HEK293 (cell line): Measurements from ENCODE around the gene E4F1.
A peak's percentile ranks its signal among the peaks of the same experiment; 100 is the strongest.

ENCODE experiments used
- CTCF ChIA-PET: fragments of 350-600 bp; formaldehyde crosslinking; extraction: SDS; loops from one replicate; lab custom pipeline; 2021; ENCODE audit warnings: antibody characterized with exemption; lab: Yijun Ruan, JAX
- POLR2A ChIA-PET: fragments of 300-600 bp; formaldehyde crosslinking; extraction: SDS; loops from one replicate; lab custom pipeline; 2020; ENCODE audit warnings: antibody characterized with exemption, inconsistent platforms; lab: Yijun Ruan, JAX
- H3K27ac ChIP-seq: fragments of 200-500 bp; sonication (Bioruptor generic); 2 replicates; pipeline ENCODE4 v1.5.1; 2014; ENCODE audit warnings: low read depth, low read length, control low read depth, inconsistent platforms; ENCODE audit errors: extremely low read depth
- H3K36me3 ChIP-seq, 2 experiments: fragments of 200-500 bp in 1 of 2; sonication (Bioruptor generic) in 1 of 2; 1 replicate in 1 of 2; 2 replicates in 1 of 2; pipeline ENCODE4 v1.5.1; 2014 to 2017; ENCODE audit warnings: inconsistent platforms in 2 of 2, low read length in 2 of 2; ENCODE audit not compliant: control insufficient read depth in 2 of 2, insufficient read depth in 1 of 2
- H3K4me1 ChIP-seq: fragments of 200-500 bp; sonication (Bioruptor generic); 2 replicates; pipeline ENCODE4 v1.5.1; 2014; ENCODE audit warnings: mild to moderate bottlenecking, low read length, inconsistent platforms; ENCODE audit not compliant: control insufficient read depth, insufficient read depth
- H3K4me3 ChIP-seq: 2 replicates; pipeline ENCODE4 v1.5.1; 2011; ENCODE audit warnings: low read depth, mild to moderate bottlenecking, control low read depth, low read length, moderate library complexity
- H3K9me3 ChIP-seq: fragments of 200-500 bp; sonication (Bioruptor generic); 2 replicates; pipeline ENCODE4 v1.5.1; 2014; ENCODE audit warnings: low read depth, low read length, inconsistent platforms; ENCODE audit not compliant: control insufficient read depth, insufficient read depth
- HIC1 ChIP-seq: fragments of 450-650 bp; formaldehyde crosslinking; IDR thresholded peaks from 2 replicates; pipeline ENCODE4 v1.5.1; 2016; ENCODE audit warnings: missing biosample characterization, missing genetic modification characterization
- IKZF3 ChIP-seq: fragments of 450-650 bp; IDR thresholded peaks from 2 replicates; pipeline ENCODE4 v1.5.0; 2018; ENCODE audit warnings: missing biosample characterization, mild to moderate bottlenecking, missing genetic modification characterization, moderate library complexity
- KLF1 ChIP-seq: fragments of 450-650 bp; formaldehyde crosslinking; IDR thresholded peaks from 2 replicates; pipeline ENCODE4 v1.5.1; 2016; ENCODE audit warnings: missing biosample characterization, missing genetic modification characterization
- ZBTB17 ChIP-seq: fragments of 450-650 bp; formaldehyde crosslinking; IDR thresholded peaks from 2 replicates; pipeline ENCODE4 v1.5.1; 2016; ENCODE audit warnings: missing biosample characterization, missing genetic modification characterization
- ZNF202 ChIP-seq: fragments of 450-650 bp; formaldehyde crosslinking; IDR thresholded peaks from 2 replicates; pipeline ENCODE4 v1.5.1; 2016; ENCODE audit warnings: missing biosample characterization, missing genetic modification characterization, borderline replicate concordance
- ZNF37A ChIP-seq: fragments of 450-650 bp; IDR thresholded peaks from 2 replicates; pipeline ENCODE4 v1.5.1; 2018; ENCODE audit warnings: missing biosample characterization, missing genetic modification characterization
- ZNF426 ChIP-seq: fragments of 450-650 bp; formaldehyde crosslinking; IDR thresholded peaks from 2 replicates; pipeline ENCODE4 v1.5.1; 2017; ENCODE audit warnings: missing biosample characterization, missing genetic modification characterization, mild to moderate bottlenecking, inconsistent platforms, moderate library complexity
- ZNF518A ChIP-seq: fragments of 450-650 bp; formaldehyde crosslinking; conservative IDR thresholded peaks from 2 replicates; pipeline ENCODE4 v1.5.1; 2016; ENCODE audit warnings: low read depth, missing biosample characterization, missing genetic modification characterization
- ZNF571 ChIP-seq: fragments of 450-650 bp; formaldehyde crosslinking; IDR thresholded peaks from 2 replicates; pipeline ENCODE4 v1.5.0; 2017; ENCODE audit warnings: missing biosample characterization, missing genetic modification characterization
- ZNF600 ChIP-seq: fragments of 450-650 bp; formaldehyde crosslinking; IDR thresholded peaks from 2 replicates; pipeline ENCODE4 v1.5.1; 2016; ENCODE audit warnings: missing biosample characterization, missing genetic modification characterization
- ZNF629 ChIP-seq: fragments of 450-650 bp; formaldehyde crosslinking; IDR thresholded peaks from 2 replicates; pipeline ENCODE4 v1.5.1; 2017; ENCODE audit warnings: missing biosample characterization, missing genetic modification characterization
- ZNF645 ChIP-seq: fragments of 450-650 bp; formaldehyde crosslinking; IDR thresholded peaks from 2 replicates; pipeline ENCODE4; 2016; ENCODE audit warnings: missing biosample characterization, missing genetic modification characterization
- ZNF660 ChIP-seq: fragments of 450-650 bp; IDR thresholded peaks from 2 replicates; pipeline ENCODE4 v1.5.1; 2018; ENCODE audit warnings: missing biosample characterization, mild to moderate bottlenecking, missing genetic modification characterization
- ZNF664 ChIP-seq: fragments of 450-650 bp; formaldehyde crosslinking; IDR thresholded peaks from 2 replicates; pipeline ENCODE4 v1.5.1; 2016; ENCODE audit warnings: missing biosample characterization, missing genetic modification characterization
- TF ChIP-seq, protein P1 (sequence below): fragments of 450-650 bp; formaldehyde crosslinking; IDR thresholded peaks from 2 replicates; pipeline ENCODE4 v1.5.1; 2016; ENCODE audit warnings: missing biosample characterization, missing genetic modification characterization
- TF ChIP-seq, protein P2 (sequence below): fragments of 450-650 bp; formaldehyde crosslinking; IDR thresholded peaks from 2 replicates; pipeline ENCODE4 v1.5.1; 2016; ENCODE audit warnings: missing biosample characterization, missing genetic modification characterization

Gene E4F1

DNA sequence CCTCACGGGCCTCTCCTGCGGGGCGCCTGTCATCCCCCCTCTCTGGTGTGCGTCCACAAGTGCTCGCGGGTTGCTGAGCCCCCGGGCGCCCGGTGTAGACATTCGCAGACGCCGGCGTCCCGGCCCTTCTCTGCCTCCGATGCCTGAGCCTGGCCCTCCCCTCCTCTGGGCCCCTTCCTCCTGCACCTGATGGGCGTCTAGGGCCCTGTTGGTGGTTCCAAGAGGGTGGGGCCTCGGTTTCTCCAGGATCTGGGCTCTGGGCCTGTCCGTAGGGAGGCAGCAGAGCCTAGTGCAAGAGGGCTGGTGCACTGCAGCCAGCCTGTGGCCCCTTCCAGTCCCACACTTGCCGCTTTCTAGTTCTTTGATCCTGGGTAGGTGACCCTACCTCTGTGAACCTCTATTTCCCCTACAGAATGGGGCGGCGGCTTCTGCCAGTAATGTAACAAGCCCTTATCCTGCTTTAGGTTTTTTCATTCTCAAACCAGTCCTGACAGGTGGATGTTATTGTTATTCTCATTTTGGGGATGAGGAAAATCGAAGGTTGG is 623 bp downstream of the E4F1 start (continued):
- TF ChIP-seq ZNF518A (tag by site-specific recombination) = no peak
- TF ChIP-seq KLF1 (tag by site-specific recombination) = peak; percentile 12
- TF ChIP-seq ZNF629 (tag by site-specific recombination) = no peak
- TF ChIP-seq ZNF426 (tag by site-specific recombination) = no peak

GRCh38 chr16:2226245-2226793 is 2.9 kb downstream of the E4F1 start:
- Histone ChIP-seq H3K9me3 (no peaks in the 10 kb centered on the region), H3K27ac (peak overlapping the region; percentile 22; the same call in 1 of the 2 replicates), H3K4me1 (0 out of 2 replicates have a peak, but pooled peaks cover 2% of the 10 kb centered on the region), H3K4me3 (no peak overlapping the region), H3K36me3 (peaks cover 0 to 48% of the 10 kb centered on the region in 2 experiments; a peak in 2 of 3 replicates)
- CTCF ChIA-PET = interaction anchor here (0.6 to 0.7 kb wide), 3 partner anchors 29 to 128 kb away, joined by 3 to 5 read pairs (median 4); no protein-coding TSS in a partner anchor
- POLR2A ChIA-PET = interaction anchor here (0.9 to 3.9 kb wide), 7 partner anchors 10 to 71 kb away, joined by 3 to 17 read pairs (median 5); partner anchors contain the start of genes DNASE1L2, ECI1, MLST8 and PGP
- TF ChIP-seq, protein P1, sequence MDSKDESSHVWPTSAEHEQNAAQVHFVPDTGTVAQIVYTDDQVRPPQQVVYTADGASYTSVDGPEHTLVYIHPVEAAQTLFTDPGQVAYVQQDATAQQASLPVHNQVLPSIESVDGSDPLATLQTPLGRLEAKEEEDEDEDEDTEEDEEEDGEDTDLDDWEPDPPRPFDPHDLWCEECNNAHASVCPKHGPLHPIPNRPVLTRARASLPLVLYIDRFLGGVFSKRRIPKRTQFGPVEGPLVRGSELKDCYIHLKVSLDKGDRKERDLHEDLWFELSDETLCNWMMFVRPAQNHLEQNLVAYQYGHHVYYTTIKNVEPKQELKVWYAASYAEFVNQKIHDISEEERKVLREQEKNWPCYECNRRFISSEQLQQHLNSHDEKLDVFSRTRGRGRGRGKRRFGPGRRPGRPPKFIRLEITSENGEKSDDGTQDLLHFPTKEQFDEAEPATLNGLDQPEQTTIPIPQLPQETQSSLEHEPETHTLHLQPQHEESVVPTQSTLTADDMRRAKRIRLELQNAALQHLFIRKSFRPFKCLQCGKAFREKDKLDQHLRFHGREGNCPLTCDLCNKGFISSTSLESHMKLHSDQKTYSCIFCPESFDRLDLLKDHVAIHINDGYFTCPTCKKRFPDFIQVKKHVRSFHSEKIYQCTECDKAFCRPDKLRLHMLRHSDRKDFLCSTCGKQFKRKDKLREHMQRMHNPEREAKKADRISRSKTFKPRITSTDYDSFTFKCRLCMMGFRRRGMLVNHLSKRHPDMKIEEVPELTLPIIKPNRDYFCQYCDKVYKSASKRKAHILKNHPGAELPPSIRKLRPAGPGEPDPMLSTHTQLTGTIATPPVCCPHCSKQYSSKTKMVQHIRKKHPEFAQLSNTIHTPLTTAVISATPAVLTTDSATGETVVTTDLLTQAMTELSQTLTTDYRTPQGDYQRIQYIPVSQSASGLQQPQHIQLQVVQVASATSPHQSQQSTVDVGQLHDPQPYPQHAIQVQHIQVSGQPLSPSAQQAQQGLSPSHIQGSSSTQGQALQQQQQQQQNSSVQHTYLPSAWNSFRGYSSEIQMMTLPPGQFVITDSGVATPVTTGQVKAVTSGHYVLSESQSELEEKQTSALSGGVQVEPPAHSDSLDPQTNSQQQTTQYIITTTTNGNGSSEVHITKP (tag by site-specific recombination) = peak; percentile 63
- TF ChIP-seq ZNF37A (tag by site-specific recombination) = no peak
- no peak for TF ChIP-seq ZNF660 (tag by site-specific recombination)
- peak; percentile 50; the same call in 1 of the 2 replicates for TF ChIP-seq KLF1 (tag by site-specific recombination)
- TF ChIP-seq ZNF571 (tag by site-specific recombination) = no peak
- no peak for TF ChIP-seq ZNF202 (tag by site-specific recombination)
- no peak for TF ChIP-seq ZNF600
- TF ChIP-seq IKZF3 (tag by site-specific recombination) = no peak
- TF ChIP-seq ZBTB17 = no peak
- no peak for TF ChIP-seq ZNF645 (tag by site-specific recombination)
- peak; percentile 53; the same call in 1 of the 2 replicates for TF ChIP-seq HIC1 (tag by site-specific recombination)
- no peak for TF ChIP-seq ZNF664 (tag by site-specific recombination)
- TF ChIP-seq, protein P2, sequence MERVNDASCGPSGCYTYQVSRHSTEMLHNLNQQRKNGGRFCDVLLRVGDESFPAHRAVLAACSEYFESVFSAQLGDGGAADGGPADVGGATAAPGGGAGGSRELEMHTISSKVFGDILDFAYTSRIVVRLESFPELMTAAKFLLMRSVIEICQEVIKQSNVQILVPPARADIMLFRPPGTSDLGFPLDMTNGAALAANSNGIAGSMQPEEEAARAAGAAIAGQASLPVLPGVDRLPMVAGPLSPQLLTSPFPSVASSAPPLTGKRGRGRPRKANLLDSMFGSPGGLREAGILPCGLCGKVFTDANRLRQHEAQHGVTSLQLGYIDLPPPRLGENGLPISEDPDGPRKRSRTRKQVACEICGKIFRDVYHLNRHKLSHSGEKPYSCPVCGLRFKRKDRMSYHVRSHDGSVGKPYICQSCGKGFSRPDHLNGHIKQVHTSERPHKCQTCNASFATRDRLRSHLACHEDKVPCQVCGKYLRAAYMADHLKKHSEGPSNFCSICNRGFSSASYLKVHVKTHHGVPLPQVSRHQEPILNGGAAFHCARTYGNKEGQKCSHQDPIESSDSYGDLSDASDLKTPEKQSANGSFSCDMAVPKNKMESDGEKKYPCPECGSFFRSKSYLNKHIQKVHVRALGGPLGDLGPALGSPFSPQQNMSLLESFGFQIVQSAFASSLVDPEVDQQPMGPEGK (tag by site-specific recombination) = 0 out of 2 replicates have a peak, but pooled peaks have one; percentile 24
